ENCODE measurements around the gene SLC27A4. TPM values are rescaled to one million over a fixed set of nuclear protein-coding genes. Genes with fewer than 3 reads are reported as not detected.

Gene SLC27A4
- 10 to 100 TPM; 23.1 to 36.3 TPM for total RNA-seq
- 10 to 100 TPM; 53.7 to 56.8 TPM for polyA plus RNA-seq (ENCODE audit: insufficient read length in 2 of 2)
- long read RNA-seq, donor 1, transcript SLC27A4-201 (13 exons, 3,028 nt): major isoform, 5 of 10 reads
- long read RNA-seq, donor 1, partial matches to known transcripts: 5 of 10 reads
- long read RNA-seq, donor 1, other reads (novel, unspliced or antisense): 0 of 10 reads
- long read RNA-seq, donor 2, partial matches to known transcripts: 0 of 1 reads
- long read RNA-seq, donor 2, other reads (novel, unspliced or antisense): 0 of 1 reads
- long read RNA-seq, donor 3, partial matches to known transcripts: 0 of 2 reads
- long read RNA-seq, donor 3, other reads (novel, unspliced or antisense): 0 of 2 reads
- long read RNA-seq, donor 4: 0 reads

DNA sequence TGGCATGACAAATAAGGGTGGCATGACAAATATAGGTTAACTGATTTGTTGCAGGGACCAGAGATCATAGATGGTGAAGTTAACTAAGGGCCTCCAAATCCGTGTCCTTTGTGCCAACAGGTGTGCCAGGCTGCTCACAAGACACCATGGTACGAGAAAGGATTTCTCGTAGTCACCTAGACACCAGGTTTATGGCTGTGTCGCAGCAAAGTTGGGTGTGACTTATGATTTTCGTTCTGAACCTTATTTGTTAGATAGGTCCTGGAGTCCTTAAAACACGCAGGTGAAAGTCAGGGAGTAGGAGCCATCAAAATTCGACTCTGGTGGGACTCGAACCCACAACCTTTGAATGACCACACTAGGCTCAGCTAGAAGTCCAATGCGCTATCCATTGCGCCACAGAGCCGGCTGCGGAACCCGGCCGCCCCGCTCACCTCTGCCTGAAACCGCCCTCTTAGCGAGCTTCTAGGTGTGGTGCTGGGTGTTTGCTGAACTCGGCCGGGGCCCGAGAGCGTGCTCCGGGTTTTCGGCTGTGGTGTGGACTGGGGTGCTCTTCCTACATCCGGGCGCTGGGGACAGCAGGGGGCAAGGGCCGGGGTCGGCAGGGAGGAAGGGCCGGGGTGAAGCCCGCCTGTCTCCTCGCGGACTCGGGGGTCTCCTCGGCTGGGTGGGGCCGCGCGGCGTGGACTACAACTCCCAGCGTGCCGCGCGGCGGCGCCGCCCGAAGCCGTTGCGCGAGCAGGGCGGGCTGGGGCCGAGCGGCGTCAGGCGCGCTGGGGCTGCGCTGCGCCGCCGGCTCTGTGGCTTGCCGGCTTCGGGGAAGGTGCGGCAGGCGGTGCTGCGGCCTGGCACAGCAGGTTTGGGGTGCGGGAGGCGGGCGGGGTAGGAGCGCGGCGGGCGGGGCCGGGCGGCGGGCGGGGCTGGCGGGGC, at the start of gene SLC27A4:
Gene SLC27A4 (plus strand): TSS at position 767 of the 930 bp plus-strand sequence. CDS start 2,606 bp downstream, outside the sequence.
- 7% methylated on average over 75 of the region's 75 CpGs for WGBS (ENCODE audit: insufficient coverage)
- peak within 1 kb of the TSS; percentile 81 for H3K4me3 ChIP-seq (ENCODE audit: low read depth, low read length)
- peaks cover 13% of the 10 kb centered on the region for H3K4me1 ChIP-seq (ENCODE audit: control insufficient read depth, insufficient read depth, low read length)
- H3K27me3 ChIP-seq (ENCODE audit: control insufficient read depth, insufficient read depth, low read length): no peaks in the 10 kb centered on the region
- H3K27ac ChIP-seq (ENCODE audit: low read depth, low read length): peak within 1 kb of the TSS; percentile 15
- H3K9me3 ChIP-seq (ENCODE audit: control insufficient read depth, insufficient read depth, low read length): no peaks in the 10 kb centered on the region
- peaks cover 30% of the 10 kb centered on the region for H3K36me3 ChIP-seq (ENCODE audit: control insufficient read depth, insufficient read depth, low read length)
- DNase-seq (ENCODE audit: low read depth in 4 of 6, low spot score in 6 of 6): peak in 4 of 6 donors; percentile 58 to 92 (median 77)

- WGBS (ENCODE audit: insufficient coverage): no CpG with 5 or more reads among the region's 3 CpGs
- Histone ChIP-seq H3K4me1 (ENCODE audit: control insufficient read depth, insufficient read depth, low read length) (peaks cover 5% of the 10 kb centered on the region), H3K9me3 (ENCODE audit: control insufficient read depth, insufficient read depth, low read length) (no peaks in the 10 kb centered on the region), H3K27ac (ENCODE audit: low read depth, low read length) (no peak overlapping the region), H3K27me3 (ENCODE audit: control insufficient read depth, insufficient read depth, low read length) (no peaks in the 10 kb centered on the region), H3K4me3 (ENCODE audit: low read depth, low read length) (no peak overlapping the region), H3K36me3 (ENCODE audit: control insufficient read depth, insufficient read depth, low read length) (peaks cover 20% of the 10 kb centered on the region)
- no peak for DNase-seq (ENCODE audit: low read depth in 4 of 6, low spot score in 6 of 6)
These were observed 48.3 kb upstream of the SLC27A4 start for GRCh38 chr9:128292009-128292408.

DNA sequence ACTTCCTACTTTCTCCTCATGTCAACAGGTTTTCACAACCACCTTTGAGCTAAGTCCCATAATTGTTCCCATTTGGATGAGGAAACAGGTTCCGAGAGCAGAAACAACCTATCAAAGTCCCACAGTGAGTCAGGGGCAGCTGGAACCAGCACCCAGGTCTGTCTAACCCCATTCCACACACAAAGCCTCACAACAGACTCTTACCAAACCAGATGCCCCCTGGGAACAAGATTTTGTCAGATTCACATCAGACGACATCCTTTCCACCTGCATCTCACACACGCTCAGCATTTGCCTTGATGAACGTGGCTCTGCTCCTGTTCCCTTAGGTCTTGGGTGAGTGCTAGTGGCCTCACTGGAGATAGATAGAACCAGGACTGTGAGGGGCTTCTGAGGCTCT, 47.2 kb upstream of the SLC27A4 start:
- H3K4me3 ChIP-seq (ENCODE audit: low read depth, low read length): no peak overlapping the region
- peaks cover 5% of the 10 kb centered on the region for H3K4me1 ChIP-seq (ENCODE audit: control insufficient read depth, insufficient read depth, low read length)
- no peak for DNase-seq (ENCODE audit: low read depth in 4 of 6, low spot score in 6 of 6)
- H3K9me3 ChIP-seq (ENCODE audit: control insufficient read depth, insufficient read depth, low read length): no peaks in the 10 kb centered on the region
- H3K27me3 ChIP-seq (ENCODE audit: control insufficient read depth, insufficient read depth, low read length): no peaks in the 10 kb centered on the region
- H3K27ac ChIP-seq (ENCODE audit: low read depth, low read length): no peak overlapping the region
- 100% methylated on average over 2 of the region's 4 CpGs for WGBS (ENCODE audit: insufficient coverage)
- peaks cover 16% of the 10 kb centered on the region for H3K36me3 ChIP-seq (ENCODE audit: control insufficient read depth, insufficient read depth, low read length)

DNA sequence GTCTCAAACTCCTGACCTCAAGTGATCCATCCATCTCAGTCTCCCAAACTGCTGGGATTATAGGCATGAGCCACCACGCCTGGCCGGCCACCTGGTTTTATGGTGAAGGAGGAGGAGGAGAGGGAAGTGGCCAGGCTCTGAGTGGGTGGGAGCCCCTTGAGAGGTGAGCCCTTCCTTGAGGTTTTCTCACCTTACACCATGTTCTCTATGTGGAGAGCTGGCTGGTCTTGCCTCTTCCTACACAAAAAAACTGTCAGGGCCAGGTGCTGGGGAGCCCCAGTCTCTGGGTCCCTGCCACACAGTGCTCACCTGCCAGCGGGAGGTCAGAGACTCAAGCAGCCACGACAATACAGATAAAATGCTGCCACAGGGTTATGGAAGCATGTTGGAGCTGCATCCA, 46.2 kb upstream of the SLC27A4 start:
- Histone ChIP-seq H3K4me3 (ENCODE audit: low read depth, low read length) (no peak overlapping the region), H3K9me3 (ENCODE audit: control insufficient read depth, insufficient read depth, low read length) (no peaks in the 10 kb centered on the region), H3K27ac (ENCODE audit: low read depth, low read length) (no peak overlapping the region), H3K27me3 (ENCODE audit: control insufficient read depth, insufficient read depth, low read length) (no peaks in the 10 kb centered on the region), H3K4me1 (ENCODE audit: control insufficient read depth, insufficient read depth, low read length) (peaks cover 5% of the 10 kb centered on the region), H3K36me3 (ENCODE audit: control insufficient read depth, insufficient read depth, low read length) (peaks cover 5% of the 10 kb centered on the region)
- 89% methylated on average over 2 of the region's 4 CpGs for WGBS (ENCODE audit: insufficient coverage)
- DNase-seq (ENCODE audit: low read depth in 4 of 6, low spot score in 6 of 6): no peak

- DNase-seq (ENCODE audit: low read depth in 4 of 6, low spot score in 6 of 6): no peak
- over 99% methylated on average over 10 of the region's 16 CpGs for WGBS (ENCODE audit: insufficient coverage)
- peaks cover 4% of the 10 kb centered on the region for H3K36me3 ChIP-seq (ENCODE audit: control insufficient read depth, insufficient read depth, low read length)
- no peaks in the 10 kb centered on the region for H3K9me3 ChIP-seq (ENCODE audit: control insufficient read depth, insufficient read depth, low read length)
- no peaks in the 10 kb centered on the region for H3K27me3 ChIP-seq (ENCODE audit: control insufficient read depth, insufficient read depth, low read length)
- H3K27ac ChIP-seq (ENCODE audit: low read depth, low read length): no peak overlapping the region
- H3K4me3 ChIP-seq (ENCODE audit: low read depth, low read length): no peak overlapping the region
- peaks cover 5% of the 10 kb centered on the region for H3K4me1 ChIP-seq (ENCODE audit: control insufficient read depth, insufficient read depth, low read length)
These were observed 43.7 kb upstream of the SLC27A4 start for GRCh38 chr9:128296340-128297220.

- H3K36me3 ChIP-seq (ENCODE audit: control insufficient read depth, insufficient read depth, low read length): peaks cover 4% of the 10 kb centered on the region
- no peak overlapping the region for H3K4me3 ChIP-seq (ENCODE audit: low read depth, low read length)
- peaks cover 5% of the 10 kb centered on the region for H3K4me1 ChIP-seq (ENCODE audit: control insufficient read depth, insufficient read depth, low read length)
- DNase-seq (ENCODE audit: low read depth in 4 of 6, low spot score in 6 of 6): no peak
- H3K27me3 ChIP-seq (ENCODE audit: control insufficient read depth, insufficient read depth, low read length): no peaks in the 10 kb centered on the region
- no peaks in the 10 kb centered on the region for H3K9me3 ChIP-seq (ENCODE audit: control insufficient read depth, insufficient read depth, low read length)
- 93% methylated on average over 2 of the region's 2 CpGs for WGBS (ENCODE audit: insufficient coverage)
- H3K27ac ChIP-seq (ENCODE audit: low read depth, low read length): no peak overlapping the region
These were observed 43.0 kb upstream of the SLC27A4 start for GRCh38 chr9:128297221-128297773.

- DNase-seq (ENCODE audit: low read depth in 4 of 6, low spot score in 6 of 6): no peak
- no peak overlapping the region for H3K27ac ChIP-seq (ENCODE audit: low read depth, low read length)
- H3K9me3 ChIP-seq (ENCODE audit: control insufficient read depth, insufficient read depth, low read length): no peaks in the 10 kb centered on the region
- 87% methylated on average over 10 of the region's 20 CpGs for WGBS (ENCODE audit: insufficient coverage)
- peaks cover under 1% of the 10 kb centered on the region for H3K36me3 ChIP-seq (ENCODE audit: control insufficient read depth, insufficient read depth, low read length)
- H3K4me3 ChIP-seq (ENCODE audit: low read depth, low read length): no peak overlapping the region
- H3K4me1 ChIP-seq (ENCODE audit: control insufficient read depth, insufficient read depth, low read length): peaks cover 5% of the 10 kb centered on the region
- H3K27me3 ChIP-seq (ENCODE audit: control insufficient read depth, insufficient read depth, low read length): no peaks in the 10 kb centered on the region
These were observed 41.5 kb upstream of the SLC27A4 start for GRCh38 chr9:128298535-128299482.

- H3K4me1 ChIP-seq (ENCODE audit: control insufficient read depth, insufficient read depth, low read length): no peaks in the 10 kb centered on the region
- no peaks in the 10 kb centered on the region for H3K27me3 ChIP-seq (ENCODE audit: control insufficient read depth, insufficient read depth, low read length)
- H3K4me3 ChIP-seq (ENCODE audit: low read depth, low read length): no peak overlapping the region
- H3K27ac ChIP-seq (ENCODE audit: low read depth, low read length): no peak overlapping the region
- no peaks in the 10 kb centered on the region for H3K9me3 ChIP-seq (ENCODE audit: control insufficient read depth, insufficient read depth, low read length)
- H3K36me3 ChIP-seq (ENCODE audit: control insufficient read depth, insufficient read depth, low read length): peaks cover 34% of the 10 kb centered on the region
- no peak for DNase-seq (ENCODE audit: low read depth in 4 of 6, low spot score in 6 of 6)
- 82% methylated on average over 4 of the region's 9 CpGs for WGBS (ENCODE audit: insufficient coverage)
These were observed 36.0 kb upstream of the SLC27A4 start for GRCh38 chr9:128304136-128304970.

All from spinal cord (tissue), 10 donors.